ENCODE measurements around the gene DNAH2.

The DNAH2 gene, protein sequence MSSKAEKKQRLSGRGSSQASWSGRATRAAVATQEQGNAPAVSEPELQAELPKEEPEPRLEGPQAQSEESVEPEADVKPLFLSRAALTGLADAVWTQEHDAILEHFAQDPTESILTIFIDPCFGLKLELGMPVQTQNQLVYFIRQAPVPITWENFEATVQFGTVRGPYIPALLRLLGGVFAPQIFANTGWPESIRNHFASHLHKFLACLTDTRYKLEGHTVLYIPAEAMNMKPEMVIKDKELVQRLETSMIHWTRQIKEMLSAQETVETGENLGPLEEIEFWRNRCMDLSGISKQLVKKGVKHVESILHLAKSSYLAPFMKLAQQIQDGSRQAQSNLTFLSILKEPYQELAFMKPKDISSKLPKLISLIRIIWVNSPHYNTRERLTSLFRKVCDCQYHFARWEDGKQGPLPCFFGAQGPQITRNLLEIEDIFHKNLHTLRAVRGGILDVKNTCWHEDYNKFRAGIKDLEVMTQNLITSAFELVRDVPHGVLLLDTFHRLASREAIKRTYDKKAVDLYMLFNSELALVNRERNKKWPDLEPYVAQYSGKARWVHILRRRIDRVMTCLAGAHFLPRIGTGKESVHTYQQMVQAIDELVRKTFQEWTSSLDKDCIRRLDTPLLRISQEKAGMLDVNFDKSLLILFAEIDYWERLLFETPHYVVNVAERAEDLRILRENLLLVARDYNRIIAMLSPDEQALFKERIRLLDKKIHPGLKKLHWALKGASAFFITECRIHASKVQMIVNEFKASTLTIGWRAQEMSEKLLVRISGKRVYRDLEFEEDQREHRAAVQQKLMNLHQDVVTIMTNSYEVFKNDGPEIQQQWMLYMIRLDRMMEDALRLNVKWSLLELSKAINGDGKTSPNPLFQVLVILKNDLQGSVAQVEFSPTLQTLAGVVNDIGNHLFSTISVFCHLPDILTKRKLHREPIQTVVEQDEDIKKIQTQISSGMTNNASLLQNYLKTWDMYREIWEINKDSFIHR (N-terminal part only)

DNA sequence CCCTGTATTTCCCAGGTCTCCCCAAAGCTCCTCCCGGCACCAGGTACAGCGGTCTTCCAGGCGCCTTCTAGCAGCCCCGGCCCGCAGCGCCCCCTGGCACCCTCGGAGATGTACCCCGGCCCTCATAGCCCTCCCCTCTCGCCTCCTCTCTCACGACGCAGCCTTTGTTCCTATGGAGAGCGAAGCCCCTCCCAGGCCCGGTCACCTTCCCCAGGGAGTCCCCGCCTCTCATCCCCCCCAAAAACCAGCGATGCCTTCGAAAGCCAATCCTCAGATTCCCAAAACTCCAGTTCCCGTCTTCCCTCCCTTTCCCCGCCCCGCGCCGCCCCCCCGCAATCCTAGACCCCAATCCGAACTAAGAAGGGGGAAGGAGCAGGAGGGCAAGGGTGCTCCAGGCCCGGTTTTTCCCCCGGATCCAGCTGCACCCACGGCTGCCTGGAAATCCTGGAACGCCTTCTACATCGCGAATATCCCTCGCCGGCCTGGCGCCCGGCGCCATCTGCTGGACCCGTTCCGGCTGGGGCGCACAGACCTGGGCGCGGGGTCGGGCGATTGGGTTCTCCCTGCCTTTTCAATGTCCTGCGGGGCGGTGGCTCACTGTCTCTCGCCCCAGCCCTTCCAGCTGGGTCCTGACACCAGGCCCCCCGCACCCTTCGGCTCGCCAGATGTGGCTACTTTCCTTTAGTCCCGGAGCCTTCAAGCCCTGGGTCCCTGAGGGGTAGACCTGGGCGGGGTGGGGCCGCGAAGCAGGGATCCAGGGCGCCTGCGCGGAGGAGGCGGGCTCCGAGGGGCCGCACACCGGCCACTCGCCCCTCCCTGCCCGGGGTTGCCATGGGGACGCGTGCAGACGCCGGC is at the start of gene DNAH2:
DNAH2 (plus strand) TSS at position 844 of the 855 bp plus-strand sequence. CDS start 1,991 bp downstream, outside the sequence.
- H3K36me3 Mint-ChIP-seq (ENCODE audit: low read depth): no peaks in the 10 kb centered on the region
- DNase-seq: peak; percentile 75
- peaks cover 68% of the 10 kb centered on the region for H3K27me3 Mint-ChIP-seq
- no peaks in the 10 kb centered on the region for H3K9me3 Mint-ChIP-seq
- peaks cover 13% of the 10 kb centered on the region for H3K4me1 Mint-ChIP-seq
- ATAC-seq: peak; percentile 76
- no peak within 1 kb of the TSS for H3K27ac Mint-ChIP-seq
- H3K4me3 Mint-ChIP-seq: peak within 1 kb of the TSS; percentile 73

DNA sequence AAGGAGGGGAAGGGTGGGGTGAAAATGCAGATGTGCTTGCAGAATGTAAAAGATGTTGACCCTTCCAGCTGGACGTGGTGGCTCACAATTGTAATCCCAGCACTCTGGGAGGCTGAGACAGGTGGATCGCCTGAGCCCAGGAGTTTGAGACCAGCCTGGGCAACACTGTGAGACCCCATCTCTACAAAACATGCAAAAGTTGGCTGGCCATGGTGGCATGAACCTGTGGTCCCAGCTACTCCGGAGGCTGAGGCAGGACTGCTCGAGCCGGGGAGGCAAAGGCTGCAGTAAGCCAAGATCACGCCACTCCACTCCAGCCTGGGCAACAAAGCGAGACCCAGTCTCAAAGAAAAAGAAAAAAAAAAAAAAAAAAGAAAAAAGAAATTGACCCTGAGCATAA is 49.1 kb upstream of the DNAH2 start:
- H3K9me3 Mint-ChIP-seq: no peaks in the 10 kb centered on the region
- ATAC-seq: no peak
- no peaks in the 10 kb centered on the region for H3K4me1 Mint-ChIP-seq
- DNase-seq: no peak
- peaks cover 16% of the 10 kb centered on the region for H3K36me3 Mint-ChIP-seq (ENCODE audit: low read depth)
- H3K27ac Mint-ChIP-seq: no peak overlapping the region
- H3K4me3 Mint-ChIP-seq: no peak overlapping the region
- no peaks in the 10 kb centered on the region for H3K27me3 Mint-ChIP-seq

DNA sequence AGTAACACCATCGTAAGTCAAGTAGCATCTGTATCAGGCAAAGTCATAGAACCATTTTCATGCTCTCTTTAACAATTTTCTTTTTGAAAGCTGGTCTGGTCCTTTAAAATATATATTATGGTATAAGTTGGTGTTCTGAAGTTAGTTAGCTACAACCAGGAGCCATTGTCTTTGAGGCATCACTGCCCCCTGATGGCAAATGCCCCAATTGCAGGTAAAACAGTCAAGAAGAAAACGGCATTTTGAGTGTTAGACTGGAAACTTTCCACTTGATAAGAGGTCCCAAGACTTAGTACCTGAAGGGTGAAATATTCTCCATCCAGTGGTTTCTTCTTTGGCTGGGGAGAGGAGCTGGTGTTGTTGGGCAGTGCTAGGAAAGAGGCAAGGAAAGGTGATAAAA is 44.3 kb upstream of the DNAH2 start:
- peaks cover 5% of the 10 kb centered on the region for H3K9me3 Mint-ChIP-seq
- no peak for ATAC-seq
- no peak overlapping the region for H3K4me3 Mint-ChIP-seq
- DNase-seq: peak; percentile 45
- no peaks in the 10 kb centered on the region for H3K27me3 Mint-ChIP-seq
- peaks cover 39% of the 10 kb centered on the region for H3K36me3 Mint-ChIP-seq (ENCODE audit: low read depth)
- no peaks in the 10 kb centered on the region for H3K4me1 Mint-ChIP-seq
- no peak overlapping the region for H3K27ac Mint-ChIP-seq

DNA sequence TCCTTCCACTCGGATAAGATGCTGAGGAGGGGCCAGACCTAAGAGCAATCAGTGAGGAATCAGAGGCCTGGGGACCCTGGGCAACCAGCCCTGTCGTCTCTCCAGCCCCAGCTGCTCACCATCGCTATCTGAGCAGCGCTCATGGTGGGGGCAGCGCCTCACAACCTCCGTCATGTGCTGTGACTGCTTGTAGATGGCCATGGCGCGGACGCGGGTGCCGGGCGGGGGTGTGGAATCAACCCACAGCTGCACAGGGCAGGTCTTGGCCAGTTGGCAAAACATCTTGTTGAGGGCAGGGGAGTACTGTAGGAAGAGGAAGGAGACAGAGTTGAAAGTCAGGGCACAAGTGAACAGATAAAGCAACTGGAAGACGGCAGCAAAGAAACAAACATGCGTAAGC is 42.6 kb upstream of the DNAH2 start:
- Mint-ChIP-seq H3K9me3 (peaks cover 5% of the 10 kb centered on the region), H3K4me1 (no peaks in the 10 kb centered on the region), H3K36me3 (ENCODE audit: low read depth) (peaks cover 39% of the 10 kb centered on the region), H3K27me3 (no peaks in the 10 kb centered on the region), H3K4me3 (no peak overlapping the region), H3K27ac (no peak overlapping the region)
- ATAC-seq: no peak
- DNase-seq: no peak

DNA sequence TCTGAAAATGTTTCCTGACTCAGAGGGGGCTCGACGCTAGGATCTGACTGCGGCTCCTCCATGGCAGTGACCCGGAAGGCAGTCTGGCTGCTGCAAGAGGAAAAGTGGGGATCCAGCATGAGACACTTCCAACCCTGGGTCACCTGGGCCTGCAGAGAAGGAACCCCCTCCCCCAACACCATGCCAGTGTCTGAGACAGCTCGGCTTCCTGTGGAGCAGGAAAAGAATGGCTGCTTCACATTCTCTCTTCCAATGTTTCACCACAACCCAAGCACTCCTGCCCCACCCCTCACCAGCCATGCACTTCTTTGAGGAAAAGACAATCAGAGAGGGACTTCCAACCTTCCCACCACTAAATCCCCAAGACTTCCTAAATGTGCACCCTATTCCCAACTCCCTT is 41.0 kb upstream of the DNAH2 start:
- Mint-ChIP-seq H3K27ac (no peak overlapping the region), H3K36me3 (ENCODE audit: low read depth) (peaks cover 33% of the 10 kb centered on the region)
- no peak for DNase-seq

DNA sequence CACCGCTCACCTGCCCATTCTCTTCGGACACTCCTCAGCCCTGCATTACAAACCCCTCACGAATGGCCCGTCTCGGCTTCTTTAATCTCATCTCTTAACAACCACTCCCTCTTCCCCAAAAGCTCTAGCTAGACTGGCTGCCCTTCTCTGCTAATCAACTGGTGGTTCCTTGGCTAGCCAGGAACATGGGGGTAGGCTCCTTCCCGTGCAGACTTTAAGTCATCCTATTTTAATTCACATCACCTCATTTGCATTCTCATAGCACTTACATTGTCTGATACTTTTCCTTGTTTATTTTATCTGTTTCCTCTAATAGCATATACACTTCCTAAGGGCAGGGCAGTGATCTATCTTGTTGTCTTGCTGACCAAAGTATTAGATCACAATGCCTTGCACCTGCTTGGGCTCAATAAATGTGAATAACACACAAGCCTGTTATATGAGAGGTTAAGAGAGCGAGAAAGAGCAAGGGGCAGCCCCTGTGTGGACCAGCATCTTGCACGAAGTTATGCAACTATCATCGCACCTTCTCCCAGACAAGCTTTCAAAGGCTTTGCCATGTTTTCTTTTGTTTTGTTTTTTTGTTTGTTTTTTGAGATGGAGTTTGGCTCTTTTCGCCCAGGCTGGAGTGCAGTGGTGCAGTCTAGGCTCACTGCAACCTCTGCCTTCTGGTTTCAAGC is 40.0 kb upstream of the DNAH2 start:
- no peak for DNase-seq
- peaks cover 30% of the 10 kb centered on the region for H3K36me3 Mint-ChIP-seq (ENCODE audit: low read depth)
- peaks cover 2% of the 10 kb centered on the region for H3K4me1 Mint-ChIP-seq
- H3K27me3 Mint-ChIP-seq: no peaks in the 10 kb centered on the region
- no peak for ATAC-seq
- H3K27ac Mint-ChIP-seq: no peak overlapping the region
- H3K4me3 Mint-ChIP-seq: no peak overlapping the region
- H3K9me3 Mint-ChIP-seq: peaks cover 5% of the 10 kb centered on the region

More for the DNA sequence above, 41.0 kb upstream of the DNAH2 start:
- Mint-ChIP-seq H3K9me3 (peaks cover 5% of the 10 kb centered on the region), H3K4me3 (no peak overlapping the region), H3K27me3 (no peaks in the 10 kb centered on the region), H3K4me1 (no peaks in the 10 kb centered on the region)
- ATAC-seq: no peak

DNA sequence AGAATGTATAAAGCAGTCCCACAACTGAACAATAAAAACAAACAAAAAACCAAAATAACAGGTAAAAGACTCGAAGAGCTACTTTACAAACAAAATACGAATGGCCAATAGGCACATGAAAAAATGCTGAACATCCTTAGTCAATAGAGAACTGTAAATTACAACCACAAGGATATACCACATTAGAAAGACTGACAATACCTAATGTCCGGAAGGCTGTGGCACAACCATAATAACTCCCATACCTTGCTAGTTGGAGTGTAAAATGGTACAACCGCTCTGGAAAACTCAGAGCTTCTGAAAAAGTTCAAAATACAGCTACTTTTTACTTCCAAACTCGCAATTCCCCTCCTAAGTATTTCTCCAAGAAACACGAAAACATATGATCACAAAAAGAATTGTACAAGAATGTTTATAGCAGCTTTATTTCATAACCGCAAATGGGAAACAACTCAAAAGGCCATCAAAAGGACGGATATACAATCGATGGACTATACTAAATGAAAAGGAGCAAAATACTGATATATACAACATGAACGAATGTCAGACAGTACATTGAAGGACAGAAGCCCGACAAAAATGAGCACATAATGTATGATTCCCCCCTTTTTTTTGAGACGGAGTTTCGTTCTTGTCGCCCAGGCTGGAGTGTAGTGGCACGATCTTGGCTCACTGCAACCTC is 32.6 kb upstream of the DNAH2 start:
- no peaks in the 10 kb centered on the region for H3K27me3 Mint-ChIP-seq
- H3K36me3 Mint-ChIP-seq (ENCODE audit: low read depth): peaks cover 29% of the 10 kb centered on the region
- no peaks in the 10 kb centered on the region for H3K9me3 Mint-ChIP-seq
- H3K4me3 Mint-ChIP-seq: peak overlapping the region; percentile 92
- DNase-seq (no peak), ATAC-seq (no peak)
- H3K27ac Mint-ChIP-seq: peak overlapping the region; percentile 96
- peaks cover 45% of the 10 kb centered on the region for H3K4me1 Mint-ChIP-seq

DNA sequence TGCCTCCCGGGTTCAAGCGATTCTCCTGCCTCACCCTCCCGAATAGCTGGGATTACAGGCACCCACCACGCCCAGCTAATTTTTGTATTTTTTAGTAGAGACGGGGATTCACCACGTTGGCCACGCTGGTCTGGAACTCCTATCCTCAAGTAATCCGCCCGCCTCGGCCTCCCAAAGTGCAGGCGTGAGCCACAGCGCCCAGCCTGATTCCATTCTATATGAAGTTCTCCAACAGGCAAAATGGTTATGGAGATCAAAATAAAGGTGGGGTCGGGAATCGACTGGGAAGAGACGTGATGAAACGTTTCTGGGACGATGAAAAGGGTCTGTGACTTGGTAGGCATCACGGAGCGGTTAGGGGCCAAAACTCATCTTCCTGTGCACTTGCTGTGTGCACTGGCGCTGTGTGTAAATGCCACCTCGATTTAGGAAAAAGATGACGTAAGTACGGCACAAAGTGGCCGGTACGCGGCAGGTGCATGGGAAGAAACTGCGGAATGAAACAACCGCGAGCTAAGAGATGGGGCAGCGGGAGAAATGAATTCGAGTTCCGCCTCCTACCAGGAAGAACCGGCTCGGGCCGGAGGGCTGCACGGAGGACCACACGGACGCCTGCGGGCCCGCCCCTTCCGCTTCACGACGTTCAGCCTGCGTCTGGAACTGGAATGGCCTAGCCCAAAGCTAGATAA is 31.9 kb upstream of the DNAH2 start:
- Mint-ChIP-seq H3K4me3 (peak overlapping the region; percentile 92), H3K9me3 (no peaks in the 10 kb centered on the region), H3K27me3 (no peaks in the 10 kb centered on the region), H3K27ac (peak overlapping the region; percentile 96), H3K36me3 (ENCODE audit: low read depth) (peaks cover 33% of the 10 kb centered on the region), H3K4me1 (peaks cover 50% of the 10 kb centered on the region)
- DNase-seq (peak; percentile 91), ATAC-seq (peak; percentile 62)

DNA sequence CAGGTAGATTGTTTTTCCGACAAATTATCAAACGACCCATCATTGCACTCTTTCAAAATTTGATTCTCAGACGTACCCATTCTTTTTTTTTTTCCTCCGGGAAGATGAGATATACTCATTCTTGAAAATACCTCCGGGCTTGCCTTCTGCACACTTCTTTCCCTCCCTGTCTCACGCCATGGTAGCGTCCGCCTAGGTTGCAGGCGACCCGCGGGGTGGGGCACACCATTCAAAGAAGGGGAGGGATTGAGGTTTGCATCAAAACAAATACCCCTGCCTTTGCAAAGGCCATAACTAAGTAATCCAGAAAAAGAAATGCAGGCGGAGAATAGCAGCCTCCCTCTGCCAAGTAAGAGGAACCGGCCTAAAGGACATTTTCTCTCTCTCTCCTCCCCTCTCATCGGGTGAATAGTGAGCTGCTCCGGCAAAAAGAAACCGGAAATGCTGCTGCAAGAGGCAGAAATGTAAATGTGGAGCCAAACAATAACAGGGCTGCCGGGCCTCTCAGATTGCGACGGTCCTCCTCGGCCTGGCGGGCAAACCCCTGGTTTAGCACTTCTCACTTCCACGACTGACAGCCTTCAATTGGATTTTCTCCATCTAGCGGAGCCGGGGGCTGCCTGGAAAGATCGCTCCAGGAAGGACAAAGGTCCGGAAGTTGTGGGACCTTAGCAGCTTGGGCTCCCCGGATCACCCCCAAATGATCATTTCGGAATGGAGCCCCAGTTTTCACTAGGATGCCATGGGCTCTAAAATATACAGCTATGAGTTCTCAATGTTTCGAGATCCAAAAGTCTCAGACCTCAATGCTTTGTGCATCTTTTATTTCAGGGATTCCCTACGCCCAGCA is 31.1 kb upstream of the DNAH2 start:
- Mint-ChIP-seq H3K4me1 (peaks cover 50% of the 10 kb centered on the region), H3K27me3 (no peaks in the 10 kb centered on the region), H3K9me3 (no peaks in the 10 kb centered on the region), H3K36me3 (ENCODE audit: low read depth) (peaks cover 37% of the 10 kb centered on the region), H3K27ac (peak overlapping the region; percentile 96), H3K4me3 (peak overlapping the region; percentile 92)
- ATAC-seq (peak; percentile 31), DNase-seq (peak; percentile 77)

DNA sequence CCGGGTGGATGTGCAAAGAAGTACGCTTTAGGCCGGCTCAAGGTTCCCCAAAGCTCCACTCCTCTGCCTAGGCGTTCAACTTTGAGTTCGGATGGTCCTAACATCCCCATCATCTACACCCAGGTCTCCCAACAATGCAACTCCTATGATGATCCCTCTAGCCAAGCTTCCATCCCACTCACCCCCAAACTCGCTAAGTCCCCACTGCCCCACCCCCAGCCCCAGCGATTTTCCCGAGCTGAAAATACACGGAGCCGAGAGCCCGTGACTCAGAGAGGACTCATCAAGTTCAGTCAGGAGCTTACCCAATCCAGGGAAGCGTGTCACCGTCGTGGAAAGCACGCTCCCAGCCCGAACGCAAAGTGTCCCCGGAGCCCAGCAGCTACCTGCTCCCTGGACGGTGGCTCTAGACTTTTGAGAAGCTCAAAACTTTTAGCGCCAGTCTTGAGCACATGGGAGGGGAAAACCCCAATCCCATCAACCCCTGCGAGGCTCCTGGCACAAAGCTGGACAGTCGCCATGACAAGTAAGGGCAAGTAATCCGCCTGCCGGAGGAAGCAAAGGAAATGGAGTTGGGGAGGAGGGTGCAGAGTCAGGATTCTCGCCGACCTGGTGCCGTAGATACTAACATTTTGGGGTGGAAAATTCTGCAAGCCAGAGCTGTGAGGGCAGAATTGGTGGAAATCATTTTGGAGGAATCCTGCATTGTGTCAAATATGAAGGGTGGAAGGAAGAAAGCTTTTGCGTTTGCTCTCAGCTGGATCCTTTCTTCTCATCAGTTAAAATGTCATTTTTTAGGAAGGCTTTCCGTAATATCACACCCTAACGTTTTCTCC is 30.3 kb upstream of the DNAH2 start, which contains the start of gene TP53:
TP53 (minus strand) TSS at position 419 of the 836 bp plus-strand sequence. CDS start 10,896 bp downstream, outside the sequence.
- Mint-ChIP-seq H3K36me3 (ENCODE audit: low read depth) (peaks cover 39% of the 10 kb centered on the region), H3K4me3 (peak within 1 kb of the TSS; percentile 92), H3K9me3 (no peaks in the 10 kb centered on the region), H3K27ac (peak within 1 kb of the TSS; percentile 96), H3K4me1 (peaks cover 50% of the 10 kb centered on the region), H3K27me3 (no peaks in the 10 kb centered on the region)
- peak; percentile 86 for DNase-seq
- ATAC-seq: peak; percentile 38

Data from activated naive CD8-positive, alpha-beta T cell treated with anti-CD3 and anti-CD28 coated beads, Interleukin-2, amount 50 U/mL, for 24 hours (primary cell).